Esophagus squamous epithelium (tissue), 4 donors: ENCODE data around the gene GPC5.

Experiments
- CTCF ChIP-seq, 6 experiments: fragments of 450-650 bp in 4 of 6; fragments of 200-600 bp in 2 of 6; sonication (generic) in 2 of 6; IDR thresholded peaks; one replicate each; pipeline ENCODE4 v1.5.1; 2016 to 2019; ENCODE audit warnings: antibody characterized with exemption in 6 of 6, mild to moderate bottlenecking in 4 of 6, moderate library complexity in 4 of 6
- POLR2A ChIP-seq, 4 donors: fragments of 450-650 bp; IDR thresholded peaks; one replicate each; pipeline ENCODE4 v1.6.1; 2017; ENCODE audit warnings: antibody characterized with exemption in 4 of 4, mild to moderate bottlenecking in 4 of 4, moderate library complexity in 3 of 4

GRCh38 chr13:91950803-91951202, 552.4 kb downstream of the GPC5 start:
- TF ChIP-seq CTCF (IDR thresholded peaks at IDR 0.05) (no peak), POLR2A (IDR thresholded peaks at IDR 0.05) (no peak)
